ENCODE data around the gene TNS3.

TNS3 gene

GRCh38 chr7:47451851-47452205, 130.1 kb downstream of the TNS3 start:
- H3K4me3 ChIP-seq (replicated peaks; ENCODE audit: insufficient read depth, low read length), result no peak overlapping the region
- no peaks in the 10 kb centered on the region for H3K27me3 ChIP-seq (ENCODE audit: insufficient read depth, poor library complexity, severe bottlenecking)
- H3K27ac ChIP-seq (replicated peaks), result no peak overlapping the region
- TF ChIP-seq, protein P1, sequence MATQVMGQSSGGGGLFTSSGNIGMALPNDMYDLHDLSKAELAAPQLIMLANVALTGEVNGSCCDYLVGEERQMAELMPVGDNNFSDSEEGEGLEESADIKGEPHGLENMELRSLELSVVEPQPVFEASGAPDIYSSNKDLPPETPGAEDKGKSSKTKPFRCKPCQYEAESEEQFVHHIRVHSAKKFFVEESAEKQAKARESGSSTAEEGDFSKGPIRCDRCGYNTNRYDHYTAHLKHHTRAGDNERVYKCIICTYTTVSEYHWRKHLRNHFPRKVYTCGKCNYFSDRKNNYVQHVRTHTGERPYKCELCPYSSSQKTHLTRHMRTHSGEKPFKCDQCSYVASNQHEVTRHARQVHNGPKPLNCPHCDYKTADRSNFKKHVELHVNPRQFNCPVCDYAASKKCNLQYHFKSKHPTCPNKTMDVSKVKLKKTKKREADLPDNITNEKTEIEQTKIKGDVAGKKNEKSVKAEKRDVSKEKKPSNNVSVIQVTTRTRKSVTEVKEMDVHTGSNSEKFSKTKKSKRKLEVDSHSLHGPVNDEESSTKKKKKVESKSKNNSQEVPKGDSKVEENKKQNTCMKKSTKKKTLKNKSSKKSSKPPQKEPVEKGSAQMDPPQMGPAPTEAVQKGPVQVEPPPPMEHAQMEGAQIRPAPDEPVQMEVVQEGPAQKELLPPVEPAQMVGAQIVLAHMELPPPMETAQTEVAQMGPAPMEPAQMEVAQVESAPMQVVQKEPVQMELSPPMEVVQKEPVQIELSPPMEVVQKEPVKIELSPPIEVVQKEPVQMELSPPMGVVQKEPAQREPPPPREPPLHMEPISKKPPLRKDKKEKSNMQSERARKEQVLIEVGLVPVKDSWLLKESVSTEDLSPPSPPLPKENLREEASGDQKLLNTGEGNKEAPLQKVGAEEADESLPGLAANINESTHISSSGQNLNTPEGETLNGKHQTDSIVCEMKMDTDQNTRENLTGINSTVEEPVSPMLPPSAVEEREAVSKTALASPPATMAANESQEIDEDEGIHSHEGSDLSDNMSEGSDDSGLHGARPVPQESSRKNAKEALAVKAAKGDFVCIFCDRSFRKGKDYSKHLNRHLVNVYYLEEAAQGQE (IDR thresholded peaks at IDR 0.05; ENCODE audit: insufficient replicate concordance, low read depth), result no peak
- TF ChIP-seq SPI1 (IDR thresholded peaks at IDR 0.05; ENCODE audit: borderline replicate concordance, low read depth), result no peak
- TF ChIP-seq GABPA (IDR thresholded peaks at IDR 0.05; ENCODE audit: low read depth), result no peak
- no peak for TF ChIP-seq POLR2AphosphoS5 (IDR thresholded peaks at IDR 0.05; ENCODE audit: low read depth)
- TF ChIP-seq, protein P2, sequence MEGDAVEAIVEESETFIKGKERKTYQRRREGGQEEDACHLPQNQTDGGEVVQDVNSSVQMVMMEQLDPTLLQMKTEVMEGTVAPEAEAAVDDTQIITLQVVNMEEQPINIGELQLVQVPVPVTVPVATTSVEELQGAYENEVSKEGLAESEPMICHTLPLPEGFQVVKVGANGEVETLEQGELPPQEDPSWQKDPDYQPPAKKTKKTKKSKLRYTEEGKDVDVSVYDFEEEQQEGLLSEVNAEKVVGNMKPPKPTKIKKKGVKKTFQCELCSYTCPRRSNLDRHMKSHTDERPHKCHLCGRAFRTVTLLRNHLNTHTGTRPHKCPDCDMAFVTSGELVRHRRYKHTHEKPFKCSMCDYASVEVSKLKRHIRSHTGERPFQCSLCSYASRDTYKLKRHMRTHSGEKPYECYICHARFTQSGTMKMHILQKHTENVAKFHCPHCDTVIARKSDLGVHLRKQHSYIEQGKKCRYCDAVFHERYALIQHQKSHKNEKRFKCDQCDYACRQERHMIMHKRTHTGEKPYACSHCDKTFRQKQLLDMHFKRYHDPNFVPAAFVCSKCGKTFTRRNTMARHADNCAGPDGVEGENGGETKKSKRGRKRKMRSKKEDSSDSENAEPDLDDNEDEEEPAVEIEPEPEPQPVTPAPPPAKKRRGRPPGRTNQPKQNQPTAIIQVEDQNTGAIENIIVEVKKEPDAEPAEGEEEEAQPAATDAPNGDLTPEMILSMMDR (IDR thresholded peaks at IDR 0.05; ENCODE audit: insufficient read depth, low read length), result no peak
- no peak for DNase-seq (ENCODE audit: low read depth in 1 of 2, low spot score in 1 of 2)

DNA sequence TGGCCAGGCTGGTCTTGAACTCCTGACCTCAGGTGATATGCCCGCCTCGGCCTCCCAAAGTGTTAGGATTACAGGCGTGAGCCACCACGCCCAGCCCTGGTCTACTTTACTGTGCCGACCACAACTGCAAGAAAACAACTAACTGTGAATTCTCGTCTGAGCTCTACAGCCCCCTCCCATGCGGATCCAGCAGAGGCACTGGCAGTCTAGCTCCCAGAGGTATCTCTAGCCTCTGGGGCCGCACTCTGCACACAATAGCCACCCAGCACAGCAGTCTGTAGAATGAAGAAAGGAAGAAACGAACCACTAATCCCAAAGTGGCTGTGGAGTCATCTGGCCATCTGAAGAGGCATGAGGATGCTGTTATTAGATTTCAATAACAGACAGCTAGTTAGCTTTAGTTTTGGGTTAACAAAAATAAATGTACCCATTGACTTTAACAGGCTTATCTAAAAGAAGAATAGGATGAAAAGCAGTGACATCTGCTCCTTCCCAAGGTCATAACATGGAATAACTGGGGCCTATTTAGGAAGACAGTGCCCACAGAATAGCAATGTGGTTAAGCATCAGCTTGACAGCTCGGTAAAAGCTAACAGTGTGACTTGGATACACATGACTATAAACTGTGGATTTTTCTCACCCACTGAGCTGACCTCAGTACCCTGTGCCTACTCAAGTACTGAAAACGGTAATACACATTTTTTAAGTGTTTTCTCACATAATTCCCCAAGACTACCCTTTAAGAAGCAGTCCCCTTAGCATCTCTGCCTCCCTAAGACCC, 131.9 kb downstream of the TNS3 start:
- no peak for DNase-seq (ENCODE audit: low read depth in 1 of 2, low spot score in 1 of 2)
- H3K27me3 ChIP-seq (ENCODE audit: insufficient read depth, poor library complexity, severe bottlenecking), result no peaks in the 10 kb centered on the region
- H3K4me3 ChIP-seq (replicated peaks; ENCODE audit: insufficient read depth, low read length), result no peak overlapping the region
- TF ChIP-seq, protein P2 (IDR thresholded peaks at IDR 0.05; ENCODE audit: insufficient read depth, low read length), result no peak
- no peak overlapping the region for H3K27ac ChIP-seq (replicated peaks)

DNA sequence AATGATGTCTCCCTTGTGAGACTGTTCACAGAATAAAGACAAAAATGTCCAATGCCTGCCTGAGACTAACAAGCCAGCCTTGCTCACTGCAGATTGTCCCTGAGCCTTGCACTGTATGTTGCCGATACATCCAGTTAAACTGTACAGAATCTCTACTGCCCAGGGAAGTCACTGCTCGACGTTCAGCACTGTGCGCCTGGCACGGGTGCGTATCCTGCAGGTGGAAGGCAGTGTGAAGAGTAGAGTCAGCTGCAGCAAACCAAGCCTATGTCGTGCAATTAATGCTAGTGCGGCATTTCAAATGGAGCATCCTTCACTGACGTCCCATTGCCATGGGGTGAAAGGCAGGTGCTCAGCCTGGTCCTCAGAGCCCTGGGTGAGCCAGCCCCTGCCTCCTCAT, 132.9 kb downstream of the TNS3 start:
- TF ChIP-seq GABPA (IDR thresholded peaks at IDR 0.05; ENCODE audit: low read depth) (no peak), POLR2AphosphoS5 (IDR thresholded peaks at IDR 0.05; ENCODE audit: low read depth) (no peak), SPI1 (IDR thresholded peaks at IDR 0.05; ENCODE audit: borderline replicate concordance, low read depth) (no peak)
- TF ChIP-seq, protein P1 (IDR thresholded peaks at IDR 0.05; ENCODE audit: insufficient replicate concordance, low read depth), result no peak
- TF ChIP-seq, protein P2 (IDR thresholded peaks at IDR 0.05; ENCODE audit: insufficient read depth, low read length), result no peak
- H3K4me3 ChIP-seq (replicated peaks; ENCODE audit: insufficient read depth, low read length), result no peak overlapping the region
- DNase-seq (ENCODE audit: low read depth in 1 of 2, low spot score in 1 of 2), result no peak
- H3K27me3 ChIP-seq (ENCODE audit: insufficient read depth, poor library complexity, severe bottlenecking), result no peaks in the 10 kb centered on the region
- no peak overlapping the region for H3K27ac ChIP-seq (replicated peaks)

Measured in HL-60 (cell line).